ENCODE data around the gene GCNT2.
"Not testable (repeated sequence)": the region's sequence is repeated elsewhere in the genome, so short reads cannot be mapped to it uniquely, and the experiment has no call there.

The GCNT2 gene

DNA sequence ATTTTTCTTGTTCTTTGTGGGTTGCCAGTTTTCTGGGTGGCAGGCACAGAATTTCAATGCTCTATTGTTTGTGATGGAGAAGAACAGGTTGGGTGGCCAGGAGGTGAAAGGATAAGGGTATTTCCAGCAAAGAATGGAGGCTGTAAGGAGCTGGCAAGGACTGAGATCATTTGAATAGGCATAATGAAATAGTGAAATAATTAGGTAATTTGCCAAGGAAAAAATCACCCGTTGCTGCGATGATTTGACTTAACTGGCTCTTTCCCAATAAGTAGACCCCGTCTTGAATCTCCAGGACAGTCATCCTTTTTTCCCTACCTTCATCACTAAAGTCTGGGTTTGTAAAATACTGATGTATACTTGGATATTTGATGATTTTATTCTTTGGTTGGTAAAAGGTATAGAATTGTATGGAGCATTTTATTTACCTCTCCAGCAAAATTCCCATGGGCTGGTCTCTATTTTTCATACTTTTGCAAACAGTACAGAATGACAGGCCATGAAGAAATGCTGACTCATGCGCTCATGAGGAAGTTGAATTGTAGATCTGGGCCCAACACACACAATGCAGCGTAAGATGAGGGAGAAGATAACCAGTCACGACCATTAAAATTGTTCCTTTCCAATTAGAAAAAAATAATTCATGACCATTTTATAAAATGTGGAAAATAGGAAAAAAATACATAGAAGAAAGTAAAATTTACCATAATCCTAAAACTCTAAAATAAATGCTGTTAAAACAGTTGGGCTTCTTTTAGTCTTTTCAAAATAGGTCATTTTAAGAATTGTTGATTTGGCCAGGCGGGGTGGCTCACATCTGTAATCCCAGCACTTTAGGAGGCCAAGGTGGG lies 2.4 kb upstream of the GCNT2 start:
- TF ChIP-seq, protein P1, sequence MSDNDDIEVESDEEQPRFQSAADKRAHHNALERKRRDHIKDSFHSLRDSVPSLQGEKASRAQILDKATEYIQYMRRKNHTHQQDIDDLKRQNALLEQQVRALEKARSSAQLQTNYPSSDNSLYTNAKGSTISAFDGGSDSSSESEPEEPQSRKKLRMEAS (IDR thresholded peaks at IDR 0.05; ENCODE audit: low read depth, low read length) = 0 out of 2 replicates have a peak, but pooled peaks have one; percentile 4
- no peak for TF ChIP-seq MYC (IDR thresholded peaks at IDR 0.05; ENCODE audit: low read depth, low read length)
- H3K4me3 ChIP-seq (ENCODE audit: low read depth, low read length) = no peak overlapping the region
- peak; percentile 93 for DNase-seq (ENCODE audit: low read depth)

DNA sequence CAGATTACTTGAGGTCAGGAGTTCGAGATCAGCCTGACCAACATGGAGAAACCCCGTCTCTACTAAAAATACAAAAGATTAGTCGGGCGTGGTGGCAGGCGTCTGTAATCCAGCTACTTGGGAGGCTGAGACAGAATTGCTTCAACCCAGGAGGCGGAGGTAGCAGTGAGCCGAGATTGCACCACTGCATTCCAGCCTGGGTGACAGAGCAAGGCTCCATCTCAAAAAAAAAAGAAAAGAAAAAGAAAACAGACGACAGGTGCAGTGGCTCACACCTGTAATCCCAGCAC lies 1.8 kb upstream of the GCNT2 start:
- DNase-seq (ENCODE audit: low read depth) = peak; percentile 45
- H3K4me3 ChIP-seq (ENCODE audit: low read depth, low read length) = not testable (repeated sequence)

DNA sequence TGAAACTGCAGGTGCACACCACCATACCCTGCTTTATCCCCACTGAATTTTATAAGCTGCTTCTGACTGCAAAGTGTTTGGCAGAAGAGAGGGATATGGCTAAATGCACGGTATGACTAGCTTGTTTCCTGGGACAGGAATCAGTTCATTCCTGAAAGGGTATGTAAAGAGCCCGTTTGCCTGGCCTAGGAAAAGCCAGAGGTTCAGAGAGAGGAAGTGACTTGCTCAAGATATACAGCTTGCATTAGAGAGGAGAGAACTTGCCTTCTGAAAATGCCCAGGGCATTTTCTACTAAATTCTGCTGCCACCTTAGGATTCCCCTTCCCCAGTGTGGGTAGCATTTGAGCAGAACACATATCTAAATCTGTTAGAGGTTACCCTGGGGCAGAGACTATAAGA lies 683 bp upstream of the GCNT2 start:
- DNase-seq (ENCODE audit: low read depth) = peak; percentile 67
- TF ChIP-seq, protein P2, sequence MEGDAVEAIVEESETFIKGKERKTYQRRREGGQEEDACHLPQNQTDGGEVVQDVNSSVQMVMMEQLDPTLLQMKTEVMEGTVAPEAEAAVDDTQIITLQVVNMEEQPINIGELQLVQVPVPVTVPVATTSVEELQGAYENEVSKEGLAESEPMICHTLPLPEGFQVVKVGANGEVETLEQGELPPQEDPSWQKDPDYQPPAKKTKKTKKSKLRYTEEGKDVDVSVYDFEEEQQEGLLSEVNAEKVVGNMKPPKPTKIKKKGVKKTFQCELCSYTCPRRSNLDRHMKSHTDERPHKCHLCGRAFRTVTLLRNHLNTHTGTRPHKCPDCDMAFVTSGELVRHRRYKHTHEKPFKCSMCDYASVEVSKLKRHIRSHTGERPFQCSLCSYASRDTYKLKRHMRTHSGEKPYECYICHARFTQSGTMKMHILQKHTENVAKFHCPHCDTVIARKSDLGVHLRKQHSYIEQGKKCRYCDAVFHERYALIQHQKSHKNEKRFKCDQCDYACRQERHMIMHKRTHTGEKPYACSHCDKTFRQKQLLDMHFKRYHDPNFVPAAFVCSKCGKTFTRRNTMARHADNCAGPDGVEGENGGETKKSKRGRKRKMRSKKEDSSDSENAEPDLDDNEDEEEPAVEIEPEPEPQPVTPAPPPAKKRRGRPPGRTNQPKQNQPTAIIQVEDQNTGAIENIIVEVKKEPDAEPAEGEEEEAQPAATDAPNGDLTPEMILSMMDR (IDR thresholded peaks at IDR 0.05; ENCODE audit: low read depth, low read length) = no peak
- TF ChIP-seq MYC (IDR thresholded peaks at IDR 0.05; ENCODE audit: low read depth, low read length) = peak; percentile 27; the same call in 1 of the 2 replicates
- TF ChIP-seq, protein P1 (IDR thresholded peaks at IDR 0.05; ENCODE audit: low read depth, low read length) = no peak
- no peak for TF ChIP-seq POLR2A (IDR thresholded peaks at IDR 0.05; ENCODE audit: extremely low read depth, insufficient read length)

DNA sequence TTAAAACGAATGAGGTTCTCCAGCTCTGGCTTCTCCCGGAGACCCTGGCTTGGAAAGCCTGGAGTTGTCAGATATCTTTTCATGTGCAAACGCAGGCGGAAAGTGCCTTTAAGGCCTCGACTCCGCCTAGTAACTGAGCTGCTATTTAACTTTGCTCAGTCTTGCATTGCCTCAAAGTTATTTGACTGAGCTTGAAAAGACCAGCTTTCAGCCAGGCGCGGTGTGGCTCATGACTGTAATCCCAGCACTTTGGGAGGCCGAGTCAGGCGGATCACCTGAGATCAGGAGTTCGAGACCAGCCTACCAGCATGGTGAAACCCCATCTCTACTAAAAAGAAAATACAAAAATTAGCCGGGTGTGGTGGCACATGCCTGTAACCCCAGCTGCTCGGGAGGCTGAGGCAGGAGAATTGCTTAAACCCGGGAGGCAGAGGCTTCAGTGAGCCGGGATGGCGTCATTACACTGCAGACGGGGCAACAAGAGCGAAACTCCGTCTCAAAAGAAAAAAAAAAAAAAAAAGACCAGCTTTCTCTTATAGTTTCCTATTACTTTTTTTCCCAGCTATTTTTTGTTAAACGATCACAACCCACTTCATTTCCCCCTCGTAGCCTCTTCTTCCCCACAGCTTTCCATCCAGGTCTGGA lies 1.9 kb downstream of the GCNT2 start:
- TF ChIP-seq, protein P1 (IDR thresholded peaks at IDR 0.05; ENCODE audit: low read depth, low read length) = no peak
- TF ChIP-seq POLR2A (IDR thresholded peaks at IDR 0.05; ENCODE audit: extremely low read depth, insufficient read length) (no peak), MYC (IDR thresholded peaks at IDR 0.05; ENCODE audit: low read depth, low read length) (no peak)
- no peak overlapping the region for H3K4me3 ChIP-seq (ENCODE audit: low read depth, low read length)
- DNase-seq (ENCODE audit: low read depth) = no peak

More for the DNA sequence above, 683 bp upstream of the GCNT2 start:
- peak overlapping the region; percentile 45 for H3K4me3 ChIP-seq (ENCODE audit: low read depth, low read length)

DNA sequence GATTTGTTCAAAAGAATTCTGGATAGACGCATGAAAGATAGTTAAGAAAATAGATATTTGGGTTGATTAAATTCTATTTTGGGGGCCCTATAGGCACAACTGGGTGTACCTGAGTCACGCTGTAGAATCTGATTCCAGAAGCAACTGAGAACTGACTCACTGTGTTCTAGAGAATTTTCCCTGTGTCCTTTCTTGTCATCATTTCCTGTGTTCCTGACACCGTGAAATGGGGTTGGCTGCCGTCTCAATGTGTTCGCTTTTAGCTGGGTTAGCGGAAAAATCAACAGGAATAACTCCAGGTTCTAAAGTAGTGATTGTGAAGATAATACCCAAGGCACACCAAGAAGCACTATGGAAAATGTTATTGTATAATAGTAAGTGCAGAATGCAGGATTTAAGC lies 5.0 kb downstream of the GCNT2 start:
- TF ChIP-seq, protein P2 (IDR thresholded peaks at IDR 0.05; ENCODE audit: low read depth, low read length) = no peak
- TF ChIP-seq, protein P1 (IDR thresholded peaks at IDR 0.05; ENCODE audit: low read depth, low read length) = no peak
- TF ChIP-seq POLR2A (IDR thresholded peaks at IDR 0.05; ENCODE audit: extremely low read depth, insufficient read length) = no peak
- no peak for TF ChIP-seq MYC (IDR thresholded peaks at IDR 0.05; ENCODE audit: low read depth, low read length)
- no peak overlapping the region for H3K4me3 ChIP-seq (ENCODE audit: low read depth, low read length)
- no peak for DNase-seq (ENCODE audit: low read depth)

DNA sequence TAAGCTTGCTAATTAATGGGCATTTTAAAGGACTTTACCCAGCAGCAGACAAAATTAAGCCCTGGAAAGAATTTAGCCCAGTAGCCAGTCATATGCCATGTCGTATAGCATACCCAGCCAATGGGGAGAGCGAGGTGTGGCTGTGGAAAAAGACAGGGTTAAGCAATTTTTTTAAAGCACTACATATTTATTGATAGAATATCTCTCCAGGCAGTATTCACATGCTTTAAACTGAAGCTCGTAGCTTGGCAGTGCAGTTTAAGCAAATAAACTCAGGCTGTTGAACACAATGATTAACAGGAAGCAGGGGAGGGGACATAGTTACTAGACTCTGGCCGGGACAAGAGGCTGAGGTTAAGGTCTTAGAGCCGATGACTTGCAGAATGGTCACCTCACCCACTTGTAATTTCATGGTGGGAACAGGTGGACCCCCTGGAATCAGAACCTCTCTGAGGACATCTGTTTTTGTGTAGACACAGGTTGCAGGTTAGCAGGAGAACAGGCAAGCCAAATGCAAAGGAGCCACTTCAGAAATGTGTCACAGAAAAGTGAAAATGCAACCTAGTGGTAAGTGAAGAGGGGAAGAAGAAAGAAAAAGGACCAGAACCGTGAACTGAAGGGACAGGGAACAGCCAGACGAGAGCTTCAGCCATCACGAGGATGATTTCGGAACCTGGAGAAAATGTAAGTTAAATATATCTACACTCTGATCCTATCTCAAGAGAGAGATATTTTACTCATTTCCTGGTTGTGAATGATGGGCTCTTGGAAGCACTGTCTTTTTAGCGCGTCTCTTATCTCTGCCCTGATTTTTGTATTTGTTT lies 7.2 kb downstream of the GCNT2 start:
- DNase-seq (ENCODE audit: low read depth) = peak; percentile 79
- TF ChIP-seq POLR2A (IDR thresholded peaks at IDR 0.05; ENCODE audit: extremely low read depth, insufficient read length) (peak; percentile 49), MYC (IDR thresholded peaks at IDR 0.05; ENCODE audit: low read depth, low read length) (no peak)
- H3K4me3 ChIP-seq (ENCODE audit: low read depth, low read length) = peak overlapping the region; percentile 90

DNA sequence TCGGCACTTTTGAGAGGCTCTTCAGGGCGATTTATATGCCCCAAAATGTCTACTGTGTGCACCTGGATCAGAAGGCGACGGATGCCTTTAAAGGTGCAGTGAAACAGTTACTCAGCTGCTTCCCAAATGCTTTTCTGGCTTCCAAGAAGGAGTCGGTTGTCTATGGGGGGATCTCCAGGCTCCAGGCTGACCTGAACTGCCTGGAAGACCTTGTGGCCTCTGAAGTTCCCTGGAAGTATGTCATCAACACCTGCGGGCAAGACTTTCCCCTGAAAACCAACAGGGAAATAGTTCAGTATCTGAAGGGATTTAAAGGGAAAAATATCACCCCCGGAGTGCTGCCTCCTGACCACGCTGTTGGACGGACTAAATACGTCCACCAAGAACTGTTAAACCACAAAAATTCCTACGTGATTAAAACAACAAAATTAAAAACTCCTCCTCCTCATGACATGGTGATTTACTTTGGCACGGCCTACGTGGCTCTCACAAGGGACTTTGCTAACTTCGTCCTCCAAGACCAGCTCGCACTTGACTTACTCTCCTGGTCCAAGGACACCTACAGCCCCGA lies 8.2 kb downstream of the GCNT2 start:
- peak; percentile 58 for DNase-seq (ENCODE audit: low read depth)
- TF ChIP-seq POLR2A (IDR thresholded peaks at IDR 0.05; ENCODE audit: extremely low read depth, insufficient read length) (no peak), MYC (IDR thresholded peaks at IDR 0.05; ENCODE audit: low read depth, low read length) (no peak)
- TF ChIP-seq, protein P2 (IDR thresholded peaks at IDR 0.05; ENCODE audit: low read depth, low read length) = no peak
- TF ChIP-seq, protein P1 (IDR thresholded peaks at IDR 0.05; ENCODE audit: low read depth, low read length) = no peak
- H3K4me3 ChIP-seq (ENCODE audit: low read depth, low read length) = peak overlapping the region; percentile 90

DNA sequence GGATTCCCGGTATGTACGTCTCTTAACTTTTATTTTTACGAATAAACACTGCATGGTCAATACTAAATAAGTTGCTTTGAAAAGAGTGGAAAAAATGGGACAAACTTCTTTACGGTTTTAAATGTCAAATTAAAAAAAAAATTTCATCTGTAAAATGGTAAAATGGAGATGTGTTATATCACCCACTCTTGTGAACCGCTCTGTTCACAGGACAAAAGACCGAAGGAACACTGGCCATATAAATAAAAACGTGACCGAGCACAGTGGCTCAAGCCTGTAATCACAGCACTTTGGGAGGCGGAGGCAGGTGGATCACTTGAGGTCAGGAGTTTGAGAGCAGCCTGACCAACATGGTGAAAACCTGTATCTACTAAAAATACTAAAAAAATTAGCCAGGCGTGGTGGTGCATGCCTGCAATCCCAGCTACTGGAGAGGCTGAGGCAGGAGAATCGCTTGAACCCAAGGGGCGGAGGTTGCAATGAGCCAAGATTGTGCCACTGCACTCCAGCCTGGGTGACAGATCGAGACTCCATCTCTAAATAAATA lies 8.8 kb downstream of the GCNT2 start:
- DNase-seq (ENCODE audit: low read depth) = not testable (repeated sequence)
- peak overlapping the region; percentile 90 for H3K4me3 ChIP-seq (ENCODE audit: low read depth, low read length)
